Upper lobe of right lung (tissue), 1 donor: ENCODE measurements around the gene PSG6. TPM values are rescaled to one million over a fixed set of nuclear protein-coding genes. Genes with fewer than 3 reads are reported as not detected.
"Not testable (repeated sequence)": the region's sequence is repeated elsewhere in the genome, so short reads cannot be mapped to it uniquely, and the experiment has no call there.

Source experiments
- ATAC-seq: fragments of 200-7000 bp; cut with Tn5 transposase; one replicate; pipeline ENCODE4 v1.9.1; 2020; ENCODE audit warnings: mild to moderate bottlenecking, moderate library complexity
- DNase-seq: peaks from one replicate; pipeline ENCODE4 v3.0.0-alpha.2; 2020
- H3K27ac ChIP-seq: fragments of 200-600 bp; one replicate; pipeline ENCODE4 v1.8.0; 2022
- H3K27me3 ChIP-seq: fragments of 200-600 bp; one replicate; pipeline ENCODE4 v1.8.0; 2022; ENCODE audit warnings: mild to moderate bottlenecking
- H3K36me3 ChIP-seq: fragments of 200-600 bp; one replicate; pipeline ENCODE4 v1.8.0; 2022
- H3K4me1 ChIP-seq: fragments of 200-600 bp; one replicate; pipeline ENCODE4 v1.8.0; 2022
- H3K4me3 ChIP-seq: fragments of 200-600 bp; one replicate; pipeline ENCODE4 v1.8.0; 2022; ENCODE audit warnings: mild to moderate bottlenecking
- H3K9me3 ChIP-seq: fragments of 200-600 bp; one replicate; pipeline ENCODE4 v1.8.0; 2022
- CTCF ChIP-seq: fragments of 200-600 bp; IDR thresholded peaks from one replicate; pipeline ENCODE4 v1.8.0; 2022; ENCODE audit warnings: antibody characterized with exemption
- intact Hi-C: fragments of 100-400 bp; cut with DNase I; formaldehyde crosslinking; loops from one replicate; pipeline ENCODE4 v1.11.0; 2022
- total RNA-seq: library from RNA; stranded (reverse); fragmentation: NEBNext Ultra II Directional; extraction: Animal tissue kit (Norgen Biotek cat#: 25700); gene quantifications from one replicate; pipeline ENCODE4 v1.2.1, GENCODE V29; 2021
- donor health status: DM: no; HTN: yes; CAD: no; lungs with severe emphysema.

The PSG6 gene
- total RNA-seq, 1 donor from 2014 or later = not detected

- H3K27me3 ChIP-seq, H3K27ac ChIP-seq, ATAC-seq, H3K4me1 ChIP-seq, H3K9me3 ChIP-seq, intact Hi-C loops, H3K4me3 ChIP-seq, H3K36me3 ChIP-seq, DNase-seq: not testable (repeated sequence)
- TF ChIP-seq CTCF = peak; percentile 16
Measured at GRCh38 chr19:42919070-42919756, 1.5 kb upstream of the PSG6 start.

GRCh38 chr19:42918377-42919069 lies 829 bp upstream of the PSG6 start:
- intact Hi-C loops = not testable (repeated sequence)

GRCh38 chr19:42916931-42917330 lies 763 bp downstream of the PSG6 start:
- H3K4me1 ChIP-seq, H3K27me3 ChIP-seq, DNase-seq, H3K36me3 ChIP-seq, H3K4me3 ChIP-seq, H3K9me3 ChIP-seq, H3K27ac ChIP-seq, intact Hi-C loops, ATAC-seq: not testable (repeated sequence)

More at GRCh38 chr19:42918377-42919069, 829 bp upstream of the PSG6 start:
- ATAC-seq, H3K27me3 ChIP-seq, H3K4me1 ChIP-seq, H3K27ac ChIP-seq, DNase-seq, H3K9me3 ChIP-seq, H3K4me3 ChIP-seq, H3K36me3 ChIP-seq: not testable (repeated sequence)

- ATAC-seq, H3K4me3 ChIP-seq, H3K9me3 ChIP-seq, DNase-seq, H3K4me1 ChIP-seq, intact Hi-C loops, H3K27me3 ChIP-seq, H3K27ac ChIP-seq, H3K36me3 ChIP-seq: not testable (repeated sequence)
Measured at GRCh38 chr19:42913516-42913915, 4.2 kb downstream of the PSG6 start.

GRCh38 chr19:42912941-42913340 lies 4.8 kb downstream of the PSG6 start:
- DNase-seq, H3K27me3 ChIP-seq, H3K9me3 ChIP-seq, H3K27ac ChIP-seq, H3K4me1 ChIP-seq, H3K36me3 ChIP-seq, ATAC-seq, intact Hi-C loops, H3K4me3 ChIP-seq: not testable (repeated sequence)

GRCh38 chr19:42911731-42912130 lies 6.0 kb downstream of the PSG6 start:
- H3K9me3 ChIP-seq, H3K4me3 ChIP-seq, H3K27ac ChIP-seq, intact Hi-C loops, H3K36me3 ChIP-seq, DNase-seq, ATAC-seq, H3K27me3 ChIP-seq, H3K4me1 ChIP-seq: not testable (repeated sequence)

GRCh38 chr19:42906162-42906561 lies 11.5 kb downstream of the PSG6 start:
- H3K4me3 ChIP-seq, H3K36me3 ChIP-seq, intact Hi-C loops, H3K27ac ChIP-seq, H3K4me1 ChIP-seq, ATAC-seq, H3K9me3 ChIP-seq, DNase-seq, H3K27me3 ChIP-seq: not testable (repeated sequence)

- ATAC-seq, H3K27me3 ChIP-seq, intact Hi-C loops, H3K9me3 ChIP-seq, H3K36me3 ChIP-seq, H3K27ac ChIP-seq, H3K4me3 ChIP-seq, H3K4me1 ChIP-seq, DNase-seq: not testable (repeated sequence)
Measured at GRCh38 chr19:42900561-42900960, 17.1 kb downstream of the PSG6 start.

GRCh38 chr19:42899674-42900073 lies 18.0 kb downstream of the PSG6 start:
- H3K4me3 ChIP-seq, intact Hi-C loops, H3K27ac ChIP-seq, H3K36me3 ChIP-seq, DNase-seq, ATAC-seq, H3K4me1 ChIP-seq, H3K9me3 ChIP-seq, H3K27me3 ChIP-seq: not testable (repeated sequence)

GRCh38 chr19:42899110-42899509 lies 18.6 kb downstream of the PSG6 start:
- ATAC-seq, H3K27me3 ChIP-seq, H3K4me3 ChIP-seq, intact Hi-C loops, H3K9me3 ChIP-seq, H3K27ac ChIP-seq, H3K36me3 ChIP-seq, DNase-seq, H3K4me1 ChIP-seq: not testable (repeated sequence)

- H3K36me3 ChIP-seq, H3K27me3 ChIP-seq, H3K4me1 ChIP-seq, DNase-seq, intact Hi-C loops, H3K27ac ChIP-seq, H3K9me3 ChIP-seq, H3K4me3 ChIP-seq, ATAC-seq: not testable (repeated sequence)
Measured at GRCh38 chr19:42898656-42899055, 19.0 kb downstream of the PSG6 start.

- H3K36me3 ChIP-seq, H3K27ac ChIP-seq, H3K27me3 ChIP-seq, H3K9me3 ChIP-seq, ATAC-seq, intact Hi-C loops, H3K4me1 ChIP-seq, H3K4me3 ChIP-seq, DNase-seq: not testable (repeated sequence)
Measured at GRCh38 chr19:42897729-42898128, 20.0 kb downstream of the PSG6 start.

GRCh38 chr19:42890446-42890845 lies 27.2 kb downstream of the PSG6 start:
- ATAC-seq, H3K9me3 ChIP-seq, H3K36me3 ChIP-seq, DNase-seq, intact Hi-C loops, H3K4me3 ChIP-seq, H3K27me3 ChIP-seq, H3K27ac ChIP-seq, H3K4me1 ChIP-seq: not testable (repeated sequence)
